GM23338 (cell line): Measurements from ENCODE around the gene TMEM86A. TPM values are rescaled to one million over a fixed set of nuclear protein-coding genes. Genes with fewer than 3 reads are reported as not detected.

Source experiments
- ATAC-seq: fragments of 200-7000 bp; cut with Tn5 transposase; 3 replicates; pipeline ENCODE4 v1.9.1; 2020
- DNase-seq: peaks from one replicate; pipeline ENCODE4 v3.0.0-alpha.2; 2015; ENCODE audit warnings: low spot score
- H2AFZ ChIP-seq: fragments of 200-600 bp; sonication (generic); 2 replicates; pipeline ENCODE4 v1.8.0; 2016; ENCODE audit warnings: antibody characterized with exemption, mild to moderate bottlenecking, moderate library complexity
- H3F3A ChIP-seq: fragments of 200-600 bp; sonication (generic); replicated peaks from 2 replicates; pipeline ENCODE4 v1.8.0; 2017; ENCODE audit warnings: antibody characterized with exemption, mixed run types, low read depth
- H3K27ac ChIP-seq: fragments of 200-600 bp; sonication (generic); 2 replicates; pipeline ENCODE4 v1.6.1; 2016; ENCODE audit warnings: low read depth
- H3K27me3 ChIP-seq: fragments of 200-600 bp; sonication (generic); 2 replicates; pipeline ENCODE4 v1.8.0; 2016; ENCODE audit warnings: mild to moderate bottlenecking, mixed run types, moderate library complexity; ENCODE audit not compliant: insufficient read depth
- H3K36me3 ChIP-seq: fragments of 200-600 bp; sonication (generic); 2 replicates; pipeline ENCODE4 v1.8.0; 2016; ENCODE audit warnings: mild to moderate bottlenecking; ENCODE audit not compliant: insufficient read depth
- H3K4me1 ChIP-seq: fragments of 200-600 bp; sonication (generic); 2 replicates; pipeline ENCODE4 v1.8.0; 2016; ENCODE audit warnings: mild to moderate bottlenecking, moderate library complexity; ENCODE audit not compliant: insufficient read depth
- H3K4me2 ChIP-seq: fragments of 200-600 bp; sonication (generic); 2 replicates; pipeline ENCODE4 v1.7.1; 2017; ENCODE audit warnings: mixed run types
- H3K4me3 ChIP-seq: fragments of 200-600 bp; sonication (generic); 2 replicates; pipeline ENCODE4 v1.6.1; 2016; ENCODE audit warnings: mixed run types
- H3K79me2 ChIP-seq: fragments of 200-600 bp; sonication (generic); replicated peaks from 2 replicates; pipeline ENCODE4 v1.8.0; 2017; ENCODE audit warnings: mild to moderate bottlenecking; ENCODE audit not compliant: insufficient read depth
- H3K9me2 ChIP-seq: fragments of 200-600 bp; sonication (generic); 2 replicates; pipeline ENCODE4 v1.8.0; 2017; ENCODE audit not compliant: insufficient read depth
- H4K20me1 ChIP-seq: fragments of 200-600 bp; sonication (generic); replicated peaks from 2 replicates; pipeline ENCODE4 v1.8.0; 2017; ENCODE audit warnings: mild to moderate bottlenecking; ENCODE audit not compliant: insufficient read depth
- H3K27ac Mint-ChIP-seq: 2 replicates; pipeline ENCODE4 v1.8.0; 2020; ENCODE audit warnings: inconsistent platforms, mild to moderate bottlenecking, moderate library complexity, mixed read lengths
- H3K27me3 Mint-ChIP-seq: 3 replicates; pipeline ENCODE4 v1.8.0; 2022; ENCODE audit warnings: low read depth, mild to moderate bottlenecking, moderate library complexity, mixed read lengths, inconsistent platforms; ENCODE audit not compliant: insufficient read depth, poor library complexity
- H3K36me3 Mint-ChIP-seq: 3 replicates; pipeline ENCODE4 v1.8.0; 2021; ENCODE audit warnings: low read depth, mild to moderate bottlenecking, inconsistent platforms, moderate library complexity, mixed read lengths
- H3K4me1 Mint-ChIP-seq: 3 replicates; pipeline ENCODE4 v1.8.0; 2020; ENCODE audit warnings: mild to moderate bottlenecking, inconsistent platforms, mixed read lengths
- H3K4me3 Mint-ChIP-seq: 3 replicates; pipeline ENCODE4 v1.8.0; 2021; ENCODE audit warnings: moderate library complexity, mild to moderate bottlenecking, inconsistent platforms, mixed read lengths
- H3K9me3 Mint-ChIP-seq: 3 replicates; pipeline ENCODE4 v1.8.0; 2020; ENCODE audit warnings: moderate library complexity, mild to moderate bottlenecking, inconsistent platforms, mixed read lengths
- CREB1 ChIP-seq: fragments of 250-450 bp; sonication (Bioruptor Pico); IDR thresholded peaks from 2 replicates; pipeline ENCODE4 v1.5.0; 2020; ENCODE audit warnings: low read depth, mild to moderate bottlenecking, moderate library complexity
- ETS1 ChIP-seq: IDR thresholded peaks from 2 replicates; pipeline ENCODE4 v1.6.1; 2016; ENCODE audit warnings: antibody characterized with exemption
- EZH2 ChIP-seq: fragments of 200-600 bp; sonication (generic); IDR thresholded peaks from one replicate; pipeline ENCODE4 v1.8.0; 2017; ENCODE audit warnings: antibody characterized with exemption, mild to moderate bottlenecking, low read depth; ENCODE audit not compliant: unreplicated experiment
- EZH2phosphoT487 ChIP-seq: fragments of 200-600 bp; sonication (generic); IDR thresholded peaks from one replicate; pipeline ENCODE4 v1.8.1; 2018; ENCODE audit warnings: antibody characterized with exemption; ENCODE audit not compliant: unreplicated experiment
- JUNB ChIP-seq: IDR thresholded peaks from one replicate; pipeline ENCODE4 v1.6.1; 2016; ENCODE audit warnings: antibody characterized with exemption; ENCODE audit not compliant: unreplicated experiment
- NANOG ChIP-seq: IDR thresholded peaks from 2 replicates; pipeline ENCODE4 v1.6.1; 2016; ENCODE audit warnings: antibody characterized with exemption, borderline replicate concordance
- POLR2AphosphoS5 ChIP-seq: IDR thresholded peaks from 2 replicates; pipeline ENCODE4 v1.6.1; 2016; ENCODE audit warnings: antibody characterized with exemption, low read depth
- REST ChIP-seq: IDR thresholded peaks from one replicate; pipeline ENCODE4 v1.6.1; 2018; ENCODE audit warnings: antibody characterized with exemption; ENCODE audit not compliant: unreplicated experiment
- STAT1 ChIP-seq: IDR thresholded peaks from one replicate; pipeline ENCODE4 v1.6.1; 2016; ENCODE audit warnings: antibody characterized with exemption; ENCODE audit not compliant: unreplicated experiment
- ZNF114 ChIP-seq: fragments of 250-450 bp; sonication (Bioruptor Pico); IDR thresholded peaks from 2 replicates; pipeline ENCODE4 v1.5.0; 2020; ENCODE audit warnings: mild to moderate bottlenecking, moderate library complexity
- ZNF331 ChIP-seq: fragments of 250-450 bp; sonication (Bioruptor Pico); IDR thresholded peaks from 2 replicates; pipeline ENCODE4 v1.5.0; 2020; ENCODE audit warnings: low read depth, mild to moderate bottlenecking, moderate library complexity
- ZNF462 ChIP-seq: fragments of 250-450 bp; sonication (Bioruptor Pico); IDR thresholded peaks from 2 replicates; pipeline ENCODE4 v1.5.0; 2020; ENCODE audit warnings: mild to moderate bottlenecking, moderate library complexity
- polyA plus RNA-seq: library from polyadenylated mRNA; unstranded; fragments of >200 nt; fragmentation: Nextera tagmentation; extraction: Ambion mirVana; gene quantifications from 2 replicates; pipeline ENCODE4 v1.2.1, GENCODE V29; 2016
- total RNA-seq: library from RNA; depleted of rRNA; stranded (reverse); fragments of >200 nt; shearing (Covaris generic); gene quantifications from 2 replicates; pipeline ENCODE4 v1.2.3, GENCODE V29; 2014
- TF ChIP-seq, protein P1 (sequence below), 2 experiments: fragments of 200-600 bp in 1 of 2; sonication (generic) in 1 of 2; conservative IDR thresholded peaks; 2 replicates each; pipeline versions ENCODE4 v1.5.1 to v1.6.1; 2016 to 2017; ENCODE audit warnings: antibody characterized with exemption in 2 of 2, low read depth in 2 of 2, mild to moderate bottlenecking in 2 of 2, moderate library complexity in 1 of 2

The TMEM86A gene
- total and polyA plus RNA-seq, 2 experiments from 2014 or later: 0.45 to 0.91 TPM

DNA sequence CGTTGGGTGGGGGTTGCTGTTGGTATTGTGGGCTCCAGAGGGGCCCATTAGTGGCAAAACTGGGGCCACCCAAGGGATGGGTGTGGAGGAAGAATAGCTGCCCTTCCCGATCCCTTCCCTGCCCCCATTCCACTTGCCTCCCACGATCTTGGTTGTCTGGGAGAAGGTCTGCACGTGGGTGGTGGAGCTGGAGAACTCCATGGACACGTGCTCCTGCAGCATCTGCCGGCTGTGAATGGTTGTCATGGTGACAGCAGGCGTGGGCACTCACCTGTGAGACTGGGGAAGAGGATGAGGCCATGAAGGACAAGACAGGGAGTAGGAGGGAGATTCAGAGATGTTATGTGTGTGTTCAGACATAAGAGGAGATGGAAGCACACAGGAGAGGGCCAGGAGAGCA lies 25.4 kb downstream of the TMEM86A start:
- Histone ChIP-seq H3K27ac (no peak overlapping the region), H3K4me2 (no peak overlapping the region), H3K79me2 (no peaks in the 10 kb centered on the region), H4K20me1 (no peaks in the 10 kb centered on the region; the same call in 1 of the 2 replicates), H3K4me1 (peaks cover 11% of the 10 kb centered on the region), H3K4me3 (no peak overlapping the region), H3K36me3 (no peaks in the 10 kb centered on the region), H3K9me2 (no peaks in the 10 kb centered on the region), H3F3A (no peaks in the 10 kb centered on the region), H3K27me3 (no peaks in the 10 kb centered on the region), H2AFZ (no peak overlapping the region)
- no peaks in the 10 kb centered on the region; the same call in 2 of the 3 replicates for H3K9me3 Mint-ChIP-seq
- peaks cover 29% of the 10 kb centered on the region for H3K4me1 Mint-ChIP-seq
- ATAC-seq (no peak), DNase-seq (no peak)
- no peaks in the 10 kb centered on the region for H3K36me3 Mint-ChIP-seq
- TF ChIP-seq STAT1: no peak
- TF ChIP-seq JUNB: no peak
- no peak for TF ChIP-seq POLR2AphosphoS5
- no peak for TF ChIP-seq ZNF114
- TF ChIP-seq ZNF331: no peak
- no peak for TF ChIP-seq NANOG
- TF ChIP-seq EZH2phosphoT487: no peak
- TF ChIP-seq REST: no peak
- TF ChIP-seq CREB1 (CRISPR knock-in tag): no peak
- no peak for TF ChIP-seq ETS1
- TF ChIP-seq, protein P1, sequence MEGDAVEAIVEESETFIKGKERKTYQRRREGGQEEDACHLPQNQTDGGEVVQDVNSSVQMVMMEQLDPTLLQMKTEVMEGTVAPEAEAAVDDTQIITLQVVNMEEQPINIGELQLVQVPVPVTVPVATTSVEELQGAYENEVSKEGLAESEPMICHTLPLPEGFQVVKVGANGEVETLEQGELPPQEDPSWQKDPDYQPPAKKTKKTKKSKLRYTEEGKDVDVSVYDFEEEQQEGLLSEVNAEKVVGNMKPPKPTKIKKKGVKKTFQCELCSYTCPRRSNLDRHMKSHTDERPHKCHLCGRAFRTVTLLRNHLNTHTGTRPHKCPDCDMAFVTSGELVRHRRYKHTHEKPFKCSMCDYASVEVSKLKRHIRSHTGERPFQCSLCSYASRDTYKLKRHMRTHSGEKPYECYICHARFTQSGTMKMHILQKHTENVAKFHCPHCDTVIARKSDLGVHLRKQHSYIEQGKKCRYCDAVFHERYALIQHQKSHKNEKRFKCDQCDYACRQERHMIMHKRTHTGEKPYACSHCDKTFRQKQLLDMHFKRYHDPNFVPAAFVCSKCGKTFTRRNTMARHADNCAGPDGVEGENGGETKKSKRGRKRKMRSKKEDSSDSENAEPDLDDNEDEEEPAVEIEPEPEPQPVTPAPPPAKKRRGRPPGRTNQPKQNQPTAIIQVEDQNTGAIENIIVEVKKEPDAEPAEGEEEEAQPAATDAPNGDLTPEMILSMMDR (conservative IDR thresholded peaks at IDR 0.05; ENCODE audit: low read depth in 2 of 2): no peak
- TF ChIP-seq EZH2: no peak
- no peak for TF ChIP-seq ZNF462 (CRISPR knock-in tag)
- no peak overlapping the region for H3K27ac Mint-ChIP-seq
- no peak overlapping the region for H3K4me3 Mint-ChIP-seq
- peaks cover 22% of the 10 kb centered on the region for H3K27me3 Mint-ChIP-seq
